Right lobe of liver (tissue), 4 donors: ENCODE data around the gene SLC25A3.

Source experiments
- POLR2A ChIP-seq: fragments of 450-650 bp; IDR thresholded peaks from one replicate; pipeline ENCODE4 v1.6.1; 2017; ENCODE audit warnings: antibody characterized with exemption, mild to moderate bottlenecking
- TF ChIP-seq, protein P1 (sequence below), 4 donors: fragments of 200-600 bp in 3 of 4; fragments of 450-650 bp in 1 of 4; IDR thresholded peaks; one replicate each; pipeline versions ENCODE4 v1.5.1 to v1.8.0; 2016 to 2022; ENCODE audit warnings: antibody characterized with exemption in 4 of 4, mild to moderate bottlenecking in 2 of 4
- donor health status: DM: no; HTN: no; CAD: no.
- donor health status: DM: no; HTN: no; CAD: no.
- donor health status: DM: no; HTN: yes; CAD: no.

GRCh38 chr12:98580695-98581094 is 12.8 kb upstream of the SLC25A3 start:
- TF ChIP-seq, protein P1, sequence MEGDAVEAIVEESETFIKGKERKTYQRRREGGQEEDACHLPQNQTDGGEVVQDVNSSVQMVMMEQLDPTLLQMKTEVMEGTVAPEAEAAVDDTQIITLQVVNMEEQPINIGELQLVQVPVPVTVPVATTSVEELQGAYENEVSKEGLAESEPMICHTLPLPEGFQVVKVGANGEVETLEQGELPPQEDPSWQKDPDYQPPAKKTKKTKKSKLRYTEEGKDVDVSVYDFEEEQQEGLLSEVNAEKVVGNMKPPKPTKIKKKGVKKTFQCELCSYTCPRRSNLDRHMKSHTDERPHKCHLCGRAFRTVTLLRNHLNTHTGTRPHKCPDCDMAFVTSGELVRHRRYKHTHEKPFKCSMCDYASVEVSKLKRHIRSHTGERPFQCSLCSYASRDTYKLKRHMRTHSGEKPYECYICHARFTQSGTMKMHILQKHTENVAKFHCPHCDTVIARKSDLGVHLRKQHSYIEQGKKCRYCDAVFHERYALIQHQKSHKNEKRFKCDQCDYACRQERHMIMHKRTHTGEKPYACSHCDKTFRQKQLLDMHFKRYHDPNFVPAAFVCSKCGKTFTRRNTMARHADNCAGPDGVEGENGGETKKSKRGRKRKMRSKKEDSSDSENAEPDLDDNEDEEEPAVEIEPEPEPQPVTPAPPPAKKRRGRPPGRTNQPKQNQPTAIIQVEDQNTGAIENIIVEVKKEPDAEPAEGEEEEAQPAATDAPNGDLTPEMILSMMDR (IDR thresholded peaks at IDR 0.05): no peak
- no peak for TF ChIP-seq POLR2A
